Measurements from ENCODE around the gene HPN.

DNA sequence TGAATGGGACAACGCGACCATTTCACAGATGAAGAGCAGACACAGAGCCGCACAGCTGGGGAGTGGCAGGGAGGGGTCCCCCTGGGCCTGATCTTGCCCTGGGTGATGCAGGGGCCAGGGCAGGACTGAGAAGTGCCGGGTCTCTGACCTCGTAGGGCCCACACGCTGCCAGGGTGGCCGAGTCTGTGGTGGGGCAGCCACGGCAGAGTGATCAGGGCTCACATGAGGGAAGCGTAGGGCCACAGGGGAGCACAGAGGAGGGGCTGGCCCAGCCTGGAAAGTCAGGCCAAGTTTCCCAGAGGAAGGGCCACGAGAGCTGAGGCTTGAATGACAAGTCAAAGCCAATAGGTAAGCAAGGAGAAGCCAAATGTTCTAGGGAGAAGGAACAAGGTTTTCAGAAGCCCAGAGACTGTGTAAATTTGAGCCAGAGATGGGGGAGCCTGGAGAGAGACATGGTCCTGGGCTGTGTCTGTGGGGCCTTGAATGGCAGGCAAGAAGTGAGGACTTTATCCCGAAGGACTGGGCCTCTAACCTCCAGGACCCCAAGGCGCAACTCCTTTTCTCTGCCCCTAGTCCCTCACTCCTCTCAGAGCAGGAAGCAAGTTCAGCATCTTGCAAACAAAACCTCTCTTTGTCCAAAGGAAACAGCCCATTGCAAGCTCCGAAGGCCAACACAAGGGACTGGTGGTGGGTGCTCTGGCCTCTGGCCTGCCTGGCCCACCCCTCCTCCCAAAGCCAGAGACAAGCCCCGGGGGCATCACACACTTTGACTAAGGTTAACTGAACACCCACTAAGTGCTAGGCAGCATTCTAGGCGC, 42.4 kb downstream of the HPN start:
- TF ChIP-seq, protein P1, sequence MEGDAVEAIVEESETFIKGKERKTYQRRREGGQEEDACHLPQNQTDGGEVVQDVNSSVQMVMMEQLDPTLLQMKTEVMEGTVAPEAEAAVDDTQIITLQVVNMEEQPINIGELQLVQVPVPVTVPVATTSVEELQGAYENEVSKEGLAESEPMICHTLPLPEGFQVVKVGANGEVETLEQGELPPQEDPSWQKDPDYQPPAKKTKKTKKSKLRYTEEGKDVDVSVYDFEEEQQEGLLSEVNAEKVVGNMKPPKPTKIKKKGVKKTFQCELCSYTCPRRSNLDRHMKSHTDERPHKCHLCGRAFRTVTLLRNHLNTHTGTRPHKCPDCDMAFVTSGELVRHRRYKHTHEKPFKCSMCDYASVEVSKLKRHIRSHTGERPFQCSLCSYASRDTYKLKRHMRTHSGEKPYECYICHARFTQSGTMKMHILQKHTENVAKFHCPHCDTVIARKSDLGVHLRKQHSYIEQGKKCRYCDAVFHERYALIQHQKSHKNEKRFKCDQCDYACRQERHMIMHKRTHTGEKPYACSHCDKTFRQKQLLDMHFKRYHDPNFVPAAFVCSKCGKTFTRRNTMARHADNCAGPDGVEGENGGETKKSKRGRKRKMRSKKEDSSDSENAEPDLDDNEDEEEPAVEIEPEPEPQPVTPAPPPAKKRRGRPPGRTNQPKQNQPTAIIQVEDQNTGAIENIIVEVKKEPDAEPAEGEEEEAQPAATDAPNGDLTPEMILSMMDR (IDR thresholded peaks at IDR 0.05): no peak
- TF ChIP-seq EZH2phosphoT487 (IDR thresholded peaks at IDR 0.05): no peak
- no peak for TF ChIP-seq EZH2 (IDR thresholded peaks at IDR 0.05)

All from neural progenitor cell (in vitro differentiated cells).